Measurements from ENCODE around the gene HNRNPL.

DNA sequence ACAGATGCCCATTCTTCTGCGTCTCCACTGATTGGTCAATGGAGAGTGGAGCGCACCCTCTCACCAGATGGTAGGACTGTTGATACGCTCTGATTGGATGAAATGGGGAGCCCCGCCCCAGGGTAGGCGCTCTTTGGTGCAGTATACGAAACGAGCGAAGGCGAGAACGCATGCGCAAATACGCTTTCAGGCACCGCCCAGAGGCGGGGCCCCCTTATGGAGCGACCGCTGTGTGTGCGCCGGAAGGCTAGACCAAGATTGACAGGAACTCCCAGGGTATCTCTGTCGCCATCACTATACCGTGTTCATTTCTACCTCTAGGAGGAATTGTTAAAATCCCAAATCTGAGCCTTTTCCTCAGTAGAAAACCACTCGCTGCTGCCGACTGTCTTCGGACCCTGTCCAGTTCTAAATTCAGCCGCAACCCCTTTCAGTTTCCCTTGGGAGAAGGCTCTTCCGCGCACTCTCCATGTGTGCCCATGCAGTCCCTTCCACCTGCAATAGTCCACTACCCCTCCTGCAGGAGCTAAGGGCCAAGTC lies 720 bp upstream of the HNRNPL start:
- TF ChIP-seq, protein P1, sequence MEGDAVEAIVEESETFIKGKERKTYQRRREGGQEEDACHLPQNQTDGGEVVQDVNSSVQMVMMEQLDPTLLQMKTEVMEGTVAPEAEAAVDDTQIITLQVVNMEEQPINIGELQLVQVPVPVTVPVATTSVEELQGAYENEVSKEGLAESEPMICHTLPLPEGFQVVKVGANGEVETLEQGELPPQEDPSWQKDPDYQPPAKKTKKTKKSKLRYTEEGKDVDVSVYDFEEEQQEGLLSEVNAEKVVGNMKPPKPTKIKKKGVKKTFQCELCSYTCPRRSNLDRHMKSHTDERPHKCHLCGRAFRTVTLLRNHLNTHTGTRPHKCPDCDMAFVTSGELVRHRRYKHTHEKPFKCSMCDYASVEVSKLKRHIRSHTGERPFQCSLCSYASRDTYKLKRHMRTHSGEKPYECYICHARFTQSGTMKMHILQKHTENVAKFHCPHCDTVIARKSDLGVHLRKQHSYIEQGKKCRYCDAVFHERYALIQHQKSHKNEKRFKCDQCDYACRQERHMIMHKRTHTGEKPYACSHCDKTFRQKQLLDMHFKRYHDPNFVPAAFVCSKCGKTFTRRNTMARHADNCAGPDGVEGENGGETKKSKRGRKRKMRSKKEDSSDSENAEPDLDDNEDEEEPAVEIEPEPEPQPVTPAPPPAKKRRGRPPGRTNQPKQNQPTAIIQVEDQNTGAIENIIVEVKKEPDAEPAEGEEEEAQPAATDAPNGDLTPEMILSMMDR (IDR thresholded peaks at IDR 0.05), result no peak
- TF ChIP-seq, protein P2, sequence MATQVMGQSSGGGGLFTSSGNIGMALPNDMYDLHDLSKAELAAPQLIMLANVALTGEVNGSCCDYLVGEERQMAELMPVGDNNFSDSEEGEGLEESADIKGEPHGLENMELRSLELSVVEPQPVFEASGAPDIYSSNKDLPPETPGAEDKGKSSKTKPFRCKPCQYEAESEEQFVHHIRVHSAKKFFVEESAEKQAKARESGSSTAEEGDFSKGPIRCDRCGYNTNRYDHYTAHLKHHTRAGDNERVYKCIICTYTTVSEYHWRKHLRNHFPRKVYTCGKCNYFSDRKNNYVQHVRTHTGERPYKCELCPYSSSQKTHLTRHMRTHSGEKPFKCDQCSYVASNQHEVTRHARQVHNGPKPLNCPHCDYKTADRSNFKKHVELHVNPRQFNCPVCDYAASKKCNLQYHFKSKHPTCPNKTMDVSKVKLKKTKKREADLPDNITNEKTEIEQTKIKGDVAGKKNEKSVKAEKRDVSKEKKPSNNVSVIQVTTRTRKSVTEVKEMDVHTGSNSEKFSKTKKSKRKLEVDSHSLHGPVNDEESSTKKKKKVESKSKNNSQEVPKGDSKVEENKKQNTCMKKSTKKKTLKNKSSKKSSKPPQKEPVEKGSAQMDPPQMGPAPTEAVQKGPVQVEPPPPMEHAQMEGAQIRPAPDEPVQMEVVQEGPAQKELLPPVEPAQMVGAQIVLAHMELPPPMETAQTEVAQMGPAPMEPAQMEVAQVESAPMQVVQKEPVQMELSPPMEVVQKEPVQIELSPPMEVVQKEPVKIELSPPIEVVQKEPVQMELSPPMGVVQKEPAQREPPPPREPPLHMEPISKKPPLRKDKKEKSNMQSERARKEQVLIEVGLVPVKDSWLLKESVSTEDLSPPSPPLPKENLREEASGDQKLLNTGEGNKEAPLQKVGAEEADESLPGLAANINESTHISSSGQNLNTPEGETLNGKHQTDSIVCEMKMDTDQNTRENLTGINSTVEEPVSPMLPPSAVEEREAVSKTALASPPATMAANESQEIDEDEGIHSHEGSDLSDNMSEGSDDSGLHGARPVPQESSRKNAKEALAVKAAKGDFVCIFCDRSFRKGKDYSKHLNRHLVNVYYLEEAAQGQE (IDR thresholded peaks at IDR 0.05; ENCODE audit: insufficient read depth in 1 of 2, low read depth in 2 of 2, low read length in 1 of 2), result no peak
- TF ChIP-seq POLR2AphosphoS5 (IDR thresholded peaks at IDR 0.05; ENCODE audit: low read depth, low read length), result no peak
- TF ChIP-seq SIN3A (IDR thresholded peaks at IDR 0.05; ENCODE audit: borderline replicate concordance, insufficient read depth, low read depth, low read length), result no peak
- no peak; the same call in 1 of the 2 replicates for TF ChIP-seq TCF7L2 (IDR thresholded peaks at IDR 0.05; ENCODE audit: low read depth, low read length)

All from Panc1 (cell line).